HepG2 (cell line): ENCODE results near the gene SLBP. TPM values are rescaled to one million over a fixed set of nuclear protein-coding genes. Genes with fewer than 3 reads are reported as not detected.

Experiments used
- AGO2 ChIP-seq: fragments of 200-400 bp; formaldehyde crosslinking; optimal IDR thresholded peaks from 2 replicates; pipeline ENCODE3; 2017; ENCODE audit warnings: mild to moderate bottlenecking, low read depth, low read length, moderate library complexity
- ASH2L ChIP-seq: fragments of 300-600, 200-600 bp; sonication (generic); IDR thresholded peaks from 2 replicates; pipeline ENCODE4 v1.7.0; 2017; ENCODE audit warnings: low read depth, mild to moderate bottlenecking, moderate library complexity, mixed read lengths, low read length; ENCODE audit not compliant: insufficient read length
- BHLHE40 ChIP-seq: IDR thresholded peaks from 2 replicates; pipeline ENCODE4 v1.6.1; 2011; ENCODE audit warnings: low read length, improper control_type of control experiment
- EP300 ChIP-seq, 3 experiments: sonication (generic) in 1 of 3; formaldehyde crosslinking in 1 of 3; IDR thresholded peaks; 2 replicates each; pipeline versions ENCODE4 v1.5.1 to v1.6.1; 2011 to 2020; ENCODE audit warnings: low read depth in 2 of 3, low read length in 2 of 3, borderline replicate concordance in 1 of 3, improper control_type of control experiment in 1 of 3, mild to moderate bottlenecking in 1 of 3, missing genetic modification reagents in 1 of 3, moderate library complexity in 1 of 3
- ETV6 ChIP-seq: sonication (generic); formaldehyde crosslinking; conservative IDR thresholded peaks from 2 replicates; pipeline ENCODE4 v1.4.0; 2020; ENCODE audit warnings: missing genetic modification reagents
- HMG20B ChIP-seq: conservative IDR thresholded peaks from 2 replicates; pipeline ENCODE4 v1.6.1; 2016; ENCODE audit warnings: missing genetic modification reagents, missing compliant biosample characterization
- MIXL1 ChIP-seq: IDR thresholded peaks from 2 replicates; pipeline ENCODE4 v1.6.1; 2016
- NR2F2 ChIP-seq: IDR thresholded peaks from 2 replicates; pipeline ENCODE4 v1.6.1; 2012; ENCODE audit warnings: low read depth, inconsistent platforms, borderline replicate concordance
- POGZ ChIP-seq: sonication (generic); formaldehyde crosslinking; IDR thresholded peaks from 2 replicates; pipeline ENCODE4 v1.4.0; 2020; ENCODE audit warnings: mild to moderate bottlenecking, missing genetic modification reagents
- RBM39 ChIP-seq: fragments of 200-400 bp; formaldehyde crosslinking; IDR thresholded peaks from one replicate; pipeline ENCODE4 v1.6.1; 2018; ENCODE audit warnings: antibody characterized with exemption, mild to moderate bottlenecking, low read depth, low read length; ENCODE audit not compliant: poor library complexity, severe bottlenecking
- SETDB1 ChIP-seq: sonication (generic); formaldehyde crosslinking; IDR thresholded peaks from 2 replicates; pipeline ENCODE4 v1.5.1; 2020; ENCODE audit warnings: missing genetic modification reagents, mild to moderate bottlenecking, borderline replicate concordance
- SMARCE1 ChIP-seq: fragments of 450-650 bp; IDR thresholded peaks from 2 replicates; pipeline ENCODE4 v1.6.1; 2017; ENCODE audit warnings: borderline replicate concordance
- TBL1XR1 ChIP-seq: fragments of 150-350 bp; IDR thresholded peaks from 2 replicates; pipeline ENCODE4 v1.6.1; 2014; ENCODE audit warnings: borderline replicate concordance, low read length; ENCODE audit not compliant: partially characterized antibody
- ZFP1 ChIP-seq: IDR thresholded peaks from 2 replicates; pipeline ENCODE4 v1.6.1; 2016
- ZFP36 ChIP-seq: fragments of 150-350 bp; IDR thresholded peaks from 2 replicates; pipeline ENCODE4 v1.6.1; 2018; ENCODE audit warnings: borderline replicate concordance, low read length, low read depth; ENCODE audit not compliant: partially characterized antibody
- ZNF136 ChIP-seq: sonication (generic); formaldehyde crosslinking; IDR thresholded peaks from 2 replicates; pipeline ENCODE4 v1.8.1; 2022; ENCODE audit warnings: low read depth, mild to moderate bottlenecking, moderate library complexity, missing genetic modification reagents
- ZNF282 ChIP-seq: fragments of 450-650 bp; IDR thresholded peaks from 2 replicates; pipeline ENCODE4 v1.6.1; 2018; ENCODE audit not compliant: partially characterized antibody
- ZNF335 ChIP-seq: sonication (generic); formaldehyde crosslinking; IDR thresholded peaks from 2 replicates; pipeline ENCODE4 v1.4.0; 2020; ENCODE audit warnings: missing genetic modification reagents
- ZNF577 ChIP-seq: sonication (generic); formaldehyde crosslinking; IDR thresholded peaks from 2 replicates; pipeline ENCODE4 v1.4.0; 2020; ENCODE audit warnings: mild to moderate bottlenecking, low read depth, missing genetic modification reagents, borderline replicate concordance
- ZNF616 ChIP-seq: sonication (generic); formaldehyde crosslinking; IDR thresholded peaks from 2 replicates; pipeline ENCODE4 v1.5.0; 2020; ENCODE audit warnings: low read depth, mild to moderate bottlenecking, missing genetic modification reagents
- ZNF788 ChIP-seq: sonication (generic); formaldehyde crosslinking; IDR thresholded peaks from 2 replicates; pipeline ENCODE4 v1.5.0; 2020; ENCODE audit warnings: mild to moderate bottlenecking, missing genetic modification reagents, borderline replicate concordance
- ZNF839 ChIP-seq: sonication (generic); formaldehyde crosslinking; IDR thresholded peaks from 2 replicates; pipeline ENCODE4 v1.4.0; 2020; ENCODE audit warnings: missing genetic modification reagents, mild to moderate bottlenecking, borderline replicate concordance
- polyA plus RNA-seq, 8 experiments: library from polyadenylated mRNA; depleted of rRNA in 3 of 8; stranded (reverse) in 7 of 8; unstranded in 1 of 8; fragments of >200 nt; fragmentation: Illumina TruSeq in 4 of 8; extraction: Trizol in 4 of 8; gene quantifications; 2 replicates each; pipeline versions ENCODE4 v1.2.1 to v1.2.3, GENCODE V29; 2011 to 2016; ENCODE audit warnings: low read depth in 4 of 8, missing spikeins in 1 of 8, mixed read lengths in 1 of 8; ENCODE audit not compliant: insufficient read depth in 1 of 8
- total RNA-seq, 5 experiments: library from RNA; depleted of rRNA; stranded (reverse); fragments of >200 nt; fragmentation: Illumina TruSeq; extraction: Trizol; gene quantifications; 2 replicates each; pipeline ENCODE4 v1.2.3, GENCODE V29; 2016; ENCODE audit warnings: low read depth in 1 of 5
- TF ChIP-seq, protein P1 (sequence below): sonication (generic); formaldehyde crosslinking; IDR thresholded peaks from 2 replicates; pipeline ENCODE4 v1.4.0; 2020; ENCODE audit warnings: mild to moderate bottlenecking, missing genetic modification reagents
- TF ChIP-seq, protein P2 (sequence below): sonication (generic); formaldehyde crosslinking; IDR thresholded peaks from 2 replicates; pipeline ENCODE4 v1.8.1; 2023; ENCODE audit warnings: mild to moderate bottlenecking, missing genetic modification reagents

The SLBP gene
- total and polyA plus RNA-seq, 2 of the 13 experiments (the other 11 are each of a cell fraction or from before 2014, with no cell fraction given): 43.9 to 104 TPM

DNA sequence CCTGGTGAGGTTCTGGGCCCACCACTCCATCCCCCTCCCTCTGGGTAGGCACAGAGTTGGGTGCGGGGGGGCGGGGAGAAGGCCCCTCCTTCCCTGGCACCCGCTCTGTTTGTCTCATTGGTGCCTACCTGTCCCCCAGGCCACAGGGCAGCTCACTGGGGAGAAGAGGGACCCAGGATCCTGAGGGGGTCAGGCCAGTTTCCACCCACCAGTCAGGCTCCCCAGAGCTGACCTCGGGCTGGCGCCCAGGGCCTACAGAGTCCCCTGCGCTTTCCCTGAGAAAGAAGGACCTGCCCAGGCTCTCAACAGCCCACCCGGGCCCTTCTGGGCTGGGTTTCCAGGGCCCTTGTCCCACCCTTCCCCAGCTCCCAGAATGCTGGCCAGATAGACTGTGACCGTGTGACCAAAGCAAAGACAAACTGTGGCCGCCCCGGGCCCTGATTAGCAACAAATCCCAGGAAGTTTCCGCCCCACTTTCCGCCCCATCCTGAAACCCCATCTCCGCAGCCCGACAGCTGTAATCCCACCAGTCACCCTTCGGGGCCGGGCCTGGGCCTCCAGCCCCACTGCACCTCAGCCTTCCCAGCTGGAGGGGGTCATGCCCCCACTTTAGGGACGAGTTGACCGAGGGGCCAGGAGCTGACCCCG lies 47.2 kb upstream of the SLBP start (continued):
- TF ChIP-seq AGO2 (peak; percentile 74), ETV6 (CRISPR knock-in tag) (no peak), ZNF136 (no peak), ZNF577 (CRISPR knock-in tag) (no peak), TBL1XR1 (no peak), ZNF788 (CRISPR knock-in tag) (no peak), SETDB1 (CRISPR knock-in tag) (no peak), ZFP1 (CRISPR knock-in tag) (no peak), EP300 (IDR thresholded peaks at IDR 0.05; ENCODE audit: low read depth in 2 of 2, low read length in 2 of 2) (no peak), EP300 (CRISPR knock-in tag; IDR thresholded peaks at IDR 0.05; ENCODE audit: borderline replicate concordance) (no peak), BHLHE40 (no peak), ZNF282 (no peak), RBM39 (no peak), NR2F2 (no peak), HMG20B (CRISPR knock-in tag) (no peak), ZNF616 (CRISPR knock-in tag) (no peak), MIXL1 (CRISPR knock-in tag) (no peak), SMARCE1 (no peak), ZFP36 (no peak), POGZ (CRISPR knock-in tag) (no peak), ASH2L (no peak), ZNF335 (CRISPR knock-in tag) (no peak), ZNF839 (CRISPR knock-in tag) (0 out of 2 replicates have a peak, but pooled peaks have one; percentile 2)
- TF ChIP-seq, protein P1, sequence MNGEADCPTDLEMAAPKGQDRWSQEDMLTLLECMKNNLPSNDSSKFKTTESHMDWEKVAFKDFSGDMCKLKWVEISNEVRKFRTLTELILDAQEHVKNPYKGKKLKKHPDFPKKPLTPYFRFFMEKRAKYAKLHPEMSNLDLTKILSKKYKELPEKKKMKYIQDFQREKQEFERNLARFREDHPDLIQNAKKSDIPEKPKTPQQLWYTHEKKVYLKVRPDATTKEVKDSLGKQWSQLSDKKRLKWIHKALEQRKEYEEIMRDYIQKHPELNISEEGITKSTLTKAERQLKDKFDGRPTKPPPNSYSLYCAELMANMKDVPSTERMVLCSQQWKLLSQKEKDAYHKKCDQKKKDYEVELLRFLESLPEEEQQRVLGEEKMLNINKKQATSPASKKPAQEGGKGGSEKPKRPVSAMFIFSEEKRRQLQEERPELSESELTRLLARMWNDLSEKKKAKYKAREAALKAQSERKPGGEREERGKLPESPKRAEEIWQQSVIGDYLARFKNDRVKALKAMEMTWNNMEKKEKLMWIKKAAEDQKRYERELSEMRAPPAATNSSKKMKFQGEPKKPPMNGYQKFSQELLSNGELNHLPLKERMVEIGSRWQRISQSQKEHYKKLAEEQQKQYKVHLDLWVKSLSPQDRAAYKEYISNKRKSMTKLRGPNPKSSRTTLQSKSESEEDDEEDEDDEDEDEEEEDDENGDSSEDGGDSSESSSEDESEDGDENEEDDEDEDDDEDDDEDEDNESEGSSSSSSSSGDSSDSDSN (CRISPR knock-in tag): 0 out of 2 replicates have a peak, but pooled peaks have one; percentile 37
- TF ChIP-seq, protein P2, sequence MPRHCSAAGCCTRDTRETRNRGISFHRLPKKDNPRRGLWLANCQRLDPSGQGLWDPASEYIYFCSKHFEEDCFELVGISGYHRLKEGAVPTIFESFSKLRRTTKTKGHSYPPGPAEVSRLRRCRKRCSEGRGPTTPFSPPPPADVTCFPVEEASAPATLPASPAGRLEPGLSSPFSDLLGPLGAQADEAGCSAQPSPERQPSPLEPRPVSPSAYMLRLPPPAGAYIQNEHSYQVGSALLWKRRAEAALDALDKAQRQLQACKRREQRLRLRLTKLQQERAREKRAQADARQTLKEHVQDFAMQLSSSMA (CRISPR knock-in tag): 0 out of 2 replicates have a peak, but pooled peaks have one; percentile 26
